ENCODE data around the gene MOK.

DNA sequence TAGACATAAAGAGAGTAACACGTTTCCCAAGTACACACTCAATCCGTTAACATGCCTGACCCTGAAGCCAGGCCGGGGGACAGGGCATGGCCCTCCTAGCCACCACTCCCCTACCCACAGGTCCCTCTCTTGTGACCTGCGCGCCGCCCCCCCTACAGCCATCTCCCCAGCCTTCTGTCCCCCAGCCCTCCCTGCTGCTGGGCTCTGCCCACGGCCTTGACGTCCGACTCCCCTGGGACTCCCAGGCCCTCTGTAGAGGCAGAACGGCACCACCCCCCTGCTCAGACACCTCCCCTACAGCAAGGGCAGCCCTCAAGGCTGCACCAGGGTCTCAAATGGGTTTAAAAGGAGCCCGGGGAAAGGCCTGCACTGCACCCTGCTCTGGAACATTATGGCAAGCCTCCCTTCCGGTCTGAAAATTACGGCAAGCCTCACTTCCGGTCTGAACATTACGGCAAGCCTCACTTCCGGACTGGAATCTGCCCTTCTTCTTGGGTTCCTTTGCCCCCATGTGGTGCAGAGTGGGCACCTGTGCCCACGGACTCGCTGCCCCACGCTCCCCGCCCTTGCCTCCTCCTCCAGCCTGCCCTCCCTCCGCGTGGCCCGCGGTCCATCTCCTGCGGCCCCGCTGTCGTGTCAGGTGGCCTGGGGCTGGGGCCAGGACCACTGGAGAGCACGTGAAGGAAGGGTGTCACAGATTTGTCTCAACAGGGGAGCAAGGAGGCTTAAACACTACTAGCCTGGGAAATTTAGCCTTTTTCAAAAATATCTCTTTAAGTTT is 77.6 kb downstream of the MOK start:
- TF ChIP-seq POLR2A (IDR thresholded peaks at IDR 0.05) = no peak
- TF ChIP-seq, protein P1, sequence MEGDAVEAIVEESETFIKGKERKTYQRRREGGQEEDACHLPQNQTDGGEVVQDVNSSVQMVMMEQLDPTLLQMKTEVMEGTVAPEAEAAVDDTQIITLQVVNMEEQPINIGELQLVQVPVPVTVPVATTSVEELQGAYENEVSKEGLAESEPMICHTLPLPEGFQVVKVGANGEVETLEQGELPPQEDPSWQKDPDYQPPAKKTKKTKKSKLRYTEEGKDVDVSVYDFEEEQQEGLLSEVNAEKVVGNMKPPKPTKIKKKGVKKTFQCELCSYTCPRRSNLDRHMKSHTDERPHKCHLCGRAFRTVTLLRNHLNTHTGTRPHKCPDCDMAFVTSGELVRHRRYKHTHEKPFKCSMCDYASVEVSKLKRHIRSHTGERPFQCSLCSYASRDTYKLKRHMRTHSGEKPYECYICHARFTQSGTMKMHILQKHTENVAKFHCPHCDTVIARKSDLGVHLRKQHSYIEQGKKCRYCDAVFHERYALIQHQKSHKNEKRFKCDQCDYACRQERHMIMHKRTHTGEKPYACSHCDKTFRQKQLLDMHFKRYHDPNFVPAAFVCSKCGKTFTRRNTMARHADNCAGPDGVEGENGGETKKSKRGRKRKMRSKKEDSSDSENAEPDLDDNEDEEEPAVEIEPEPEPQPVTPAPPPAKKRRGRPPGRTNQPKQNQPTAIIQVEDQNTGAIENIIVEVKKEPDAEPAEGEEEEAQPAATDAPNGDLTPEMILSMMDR (IDR thresholded peaks at IDR 0.05 in 4 of 5, conservative IDR thresholded peaks at IDR 0.05 in 1 of 5) = no peak
